HAP-1 (cell line): ENCODE measurements around the gene GMCL2.
"Not testable (repeated sequence)": the region's sequence is repeated elsewhere in the genome, so short reads cannot be mapped to it uniquely, and the experiment has no call there.

Experiments
- DNase-seq, 2 experiments: peaks; one replicate each; pipeline ENCODE4 v3.0.0-alpha.2; 2016 to 2020; ENCODE audit warnings: low spot score in 2 of 2
- H3K27me3 ChIP-seq: fragments of 250-450 bp; sonication (Bioruptor Pico); 2 replicates; pipeline ENCODE4 v1.5.1; 2020; ENCODE audit warnings: low read depth, mild to moderate bottlenecking, moderate library complexity
- H3K36me3 ChIP-seq: fragments of 250-450 bp; sonication (Bioruptor Pico); replicated peaks from 2 replicates; pipeline ENCODE4 v1.5.1; 2020; ENCODE audit warnings: mild to moderate bottlenecking
- H3K4me1 ChIP-seq: fragments of 250-450 bp; sonication (Bioruptor Pico); 2 replicates; pipeline ENCODE4 v1.5.1; 2020; ENCODE audit warnings: mild to moderate bottlenecking
- H3K4me3 ChIP-seq: fragments of 250-450 bp; sonication (Bioruptor Pico); 2 replicates; pipeline ENCODE4 v1.5.1; 2020; ENCODE audit warnings: mild to moderate bottlenecking, moderate library complexity
- H3K9me3 ChIP-seq: fragments of 250-450 bp; sonication (Bioruptor Pico); 2 replicates; pipeline ENCODE4 v1.5.1; 2020; ENCODE audit warnings: mild to moderate bottlenecking, moderate library complexity
- in situ Hi-C: fragments of 300-500 bp; cut with MboI; formaldehyde crosslinking; loops from 3 replicates; pipeline ENCODE4 v1.14.3; 2020; ENCODE audit warnings: low sequenced_read_pairs, inconsistent platforms, mixed read lengths

GMCL2 gene

GRCh38 chr5:178207183-178207916 is 20.2 kb upstream of the GMCL2 start:
- H3K9me3 ChIP-seq: no peaks in the 10 kb centered on the region
- in situ Hi-C loops: no loop called here
- H3K27me3 ChIP-seq: no peaks in the 10 kb centered on the region
- no peak overlapping the region for H3K4me3 ChIP-seq
- peak in 1 of 2 experiments; percentile 40 for DNase-seq
- peaks cover 7% of the 10 kb centered on the region for H3K4me1 ChIP-seq
- H3K36me3 ChIP-seq: peaks cover 79% of the 10 kb centered on the region

- peaks cover 69% of the 10 kb centered on the region for H3K36me3 ChIP-seq
- peak overlapping the region; percentile 61 for H3K4me3 ChIP-seq
- H3K4me1 ChIP-seq: peaks cover 7% of the 10 kb centered on the region
- in situ Hi-C loops: no loop called here
- DNase-seq: no peak
- H3K9me3 ChIP-seq: no peaks in the 10 kb centered on the region
- H3K27me3 ChIP-seq: no peaks in the 10 kb centered on the region
Measured at GRCh38 chr5:178206166-178207101, 19.3 kb upstream of the GMCL2 start.

- H3K4me3 ChIP-seq: peak overlapping the region; percentile 61
- no peak for DNase-seq
- in situ Hi-C loops: no loop called here
- H3K4me1 ChIP-seq: peaks cover 7% of the 10 kb centered on the region
- peaks cover 62% of the 10 kb centered on the region for H3K36me3 ChIP-seq
- no peaks in the 10 kb centered on the region for H3K9me3 ChIP-seq
- H3K27me3 ChIP-seq: no peaks in the 10 kb centered on the region
Measured at GRCh38 chr5:178205749-178206047, 18.5 kb upstream of the GMCL2 start.

- peak; percentile 55 to 85 for DNase-seq
Measured at GRCh38 chr5:178204935-178205748, 18.0 kb upstream of the GMCL2 start.

GRCh38 chr5:178204182-178204934 is 17.2 kb upstream of the GMCL2 start, which contains the start of gene HNRNPAB:
Gene HNRNPAB (plus strand): TSS chr5:178204533. CDS start chr5:178204838, 305 bp downstream.
- in situ Hi-C loops: no loop called here
- H3K36me3 ChIP-seq: peaks cover 49% of the 10 kb centered on the region
- H3K4me1 ChIP-seq: peaks cover 7% of the 10 kb centered on the region
- H3K4me3 ChIP-seq: peak within 1 kb of the TSS; percentile 61
- no peaks in the 10 kb centered on the region for H3K9me3 ChIP-seq
- DNase-seq: peak; percentile 85 to 95
- H3K27me3 ChIP-seq: no peaks in the 10 kb centered on the region

More at GRCh38 chr5:178204935-178205748, 18.0 kb upstream of the GMCL2 start:
- in situ Hi-C loops: no loop called here
- Histone ChIP-seq H3K4me3 (peak overlapping the region; percentile 61), H3K9me3 (no peaks in the 10 kb centered on the region), H3K4me1 (peaks cover 7% of the 10 kb centered on the region), H3K36me3 (peaks cover 57% of the 10 kb centered on the region), H3K27me3 (no peaks in the 10 kb centered on the region)

- peaks cover 7% of the 10 kb centered on the region for H3K4me1 ChIP-seq
- in situ Hi-C loops: no loop called here
- H3K36me3 ChIP-seq: peaks cover 42% of the 10 kb centered on the region
- no peaks in the 10 kb centered on the region for H3K9me3 ChIP-seq
- no peaks in the 10 kb centered on the region for H3K27me3 ChIP-seq
- peak overlapping the region; percentile 61 for H3K4me3 ChIP-seq
- DNase-seq: no peak
Measured at GRCh38 chr5:178203670-178204181, 16.6 kb upstream of the GMCL2 start.

GRCh38 chr5:178202541-178202940 is 15.4 kb upstream of the GMCL2 start:
- H3K27me3 ChIP-seq: no peaks in the 10 kb centered on the region
- no peak overlapping the region for H3K4me3 ChIP-seq
- no peak for DNase-seq
- peaks cover 7% of the 10 kb centered on the region for H3K4me1 ChIP-seq
- in situ Hi-C loops: no loop called here
- peaks cover 30% of the 10 kb centered on the region for H3K36me3 ChIP-seq
- no peaks in the 10 kb centered on the region for H3K9me3 ChIP-seq

GRCh38 chr5:178201927-178202235 is 14.7 kb upstream of the GMCL2 start:
- no peak overlapping the region for H3K4me3 ChIP-seq
- peaks cover 7% of the 10 kb centered on the region for H3K4me1 ChIP-seq
- no peak for DNase-seq
- no peaks in the 10 kb centered on the region for H3K27me3 ChIP-seq
- no peaks in the 10 kb centered on the region for H3K9me3 ChIP-seq
- in situ Hi-C loops: no loop called here
- H3K36me3 ChIP-seq: peaks cover 24% of the 10 kb centered on the region

GRCh38 chr5:178201221-178201926 is 14.2 kb upstream of the GMCL2 start:
- DNase-seq: no peak
- no peak overlapping the region for H3K4me3 ChIP-seq
- H3K9me3 ChIP-seq: no peaks in the 10 kb centered on the region
- peaks cover 19% of the 10 kb centered on the region for H3K36me3 ChIP-seq
- peaks cover 5% of the 10 kb centered on the region for H3K4me1 ChIP-seq
- no peaks in the 10 kb centered on the region for H3K27me3 ChIP-seq
- in situ Hi-C loops: no loop called here

- Histone ChIP-seq H3K9me3 (no peaks in the 10 kb centered on the region), H3K4me1 (no peaks in the 10 kb centered on the region; the same call in 1 of the 2 replicates), H3K36me3 (peaks cover 4% of the 10 kb centered on the region), H3K4me3 (no peak overlapping the region), H3K27me3 (no peaks in the 10 kb centered on the region)
- DNase-seq: no peak
- in situ Hi-C loops: no loop called here
Measured at GRCh38 chr5:178199581-178200434, 12.6 kb upstream of the GMCL2 start.

- Histone ChIP-seq H3K36me3 (no peaks in the 10 kb centered on the region), H3K4me1 (no peaks in the 10 kb centered on the region; the same call in 1 of the 2 replicates), H3K4me3 (no peak overlapping the region), H3K9me3 (no peaks in the 10 kb centered on the region), H3K27me3 (peaks cover 3% of the 10 kb centered on the region; the same call in 1 of the 2 replicates)
- in situ Hi-C loops: no loop called here
- no peak for DNase-seq
Measured at GRCh38 chr5:178198706-178199105, 11.5 kb upstream of the GMCL2 start.

- DNase-seq, H3K9me3 ChIP-seq, H3K4me3 ChIP-seq, in situ Hi-C loops, H3K27me3 ChIP-seq, H3K4me1 ChIP-seq, H3K36me3 ChIP-seq: not testable (repeated sequence)
Measured at GRCh38 chr5:178198151-178198550, 11.0 kb upstream of the GMCL2 start.
